ENCODE measurements around the gene UMODL1.

Gene UMODL1

GRCh38 chr21:42041711-42042110 is 29.4 kb upstream of the UMODL1 start:
- DNase-seq (ENCODE audit: low spot score in 2 of 2): no peak
- H3K27me3 Mint-ChIP-seq: no peaks in the 10 kb centered on the region

GRCh38 chr21:42042651-42043050 is 28.5 kb upstream of the UMODL1 start:
- H3K36me3 Mint-ChIP-seq (ENCODE audit: insufficient read depth): no peaks in the 10 kb centered on the region
- H3K4me1 Mint-ChIP-seq: peaks cover 4% of the 10 kb centered on the region
- H3K27me3 Mint-ChIP-seq: no peaks in the 10 kb centered on the region
- no peak for ATAC-seq (replicated peaks; ENCODE audit: extremely low read depth, poor library complexity, severe bottlenecking)
- DNase-seq (ENCODE audit: low spot score in 2 of 2): no peak
- no peak overlapping the region for H3K27ac Mint-ChIP-seq (ENCODE audit: low read depth)
- H3K9me3 Mint-ChIP-seq: no peaks in the 10 kb centered on the region
- H3K4me3 Mint-ChIP-seq: no peak overlapping the region

More at GRCh38 chr21:42041711-42042110, 29.4 kb upstream of the UMODL1 start:
- no peak for ATAC-seq (replicated peaks; ENCODE audit: extremely low read depth, poor library complexity, severe bottlenecking)
- Mint-ChIP-seq H3K4me1 (peaks cover 4% of the 10 kb centered on the region), H3K36me3 (ENCODE audit: insufficient read depth) (no peaks in the 10 kb centered on the region), H3K4me3 (no peak overlapping the region), H3K27ac (ENCODE audit: low read depth) (no peak overlapping the region), H3K9me3 (no peaks in the 10 kb centered on the region)

- H3K4me3 Mint-ChIP-seq: no peak overlapping the region
Observed at GRCh38 chr21:42043201-42043895, 27.8 kb upstream of the UMODL1 start.

GRCh38 chr21:42043961-42044360 is 27.2 kb upstream of the UMODL1 start:
- H3K4me3 Mint-ChIP-seq: no peak overlapping the region
- no peak overlapping the region for H3K27ac Mint-ChIP-seq (ENCODE audit: low read depth)
- no peaks in the 10 kb centered on the region for H3K27me3 Mint-ChIP-seq
- no peaks in the 10 kb centered on the region for H3K36me3 Mint-ChIP-seq (ENCODE audit: insufficient read depth)
- DNase-seq (ENCODE audit: low spot score in 2 of 2): no peak
- no peaks in the 10 kb centered on the region for H3K4me1 Mint-ChIP-seq
- ATAC-seq (replicated peaks; ENCODE audit: extremely low read depth, poor library complexity, severe bottlenecking): no peak
- H3K9me3 Mint-ChIP-seq: no peaks in the 10 kb centered on the region

More at GRCh38 chr21:42043201-42043895, 27.8 kb upstream of the UMODL1 start:
- no peaks in the 10 kb centered on the region for H3K36me3 Mint-ChIP-seq (ENCODE audit: insufficient read depth)
- H3K9me3 Mint-ChIP-seq: no peaks in the 10 kb centered on the region
- ATAC-seq (replicated peaks; ENCODE audit: extremely low read depth, poor library complexity, severe bottlenecking) (no peak), DNase-seq (ENCODE audit: low spot score in 2 of 2) (no peak)
- peaks cover 4% of the 10 kb centered on the region for H3K4me1 Mint-ChIP-seq
- no peaks in the 10 kb centered on the region for H3K27me3 Mint-ChIP-seq
- H3K27ac Mint-ChIP-seq (ENCODE audit: low read depth): no peak overlapping the region

- H3K9me3 Mint-ChIP-seq: no peaks in the 10 kb centered on the region
- H3K27ac Mint-ChIP-seq (ENCODE audit: low read depth): no peak overlapping the region
- H3K36me3 Mint-ChIP-seq (ENCODE audit: insufficient read depth): no peaks in the 10 kb centered on the region
- ATAC-seq (replicated peaks; ENCODE audit: extremely low read depth, poor library complexity, severe bottlenecking) (no peak), DNase-seq (ENCODE audit: low spot score in 2 of 2) (no peak)
- H3K27me3 Mint-ChIP-seq: no peaks in the 10 kb centered on the region
- no peak overlapping the region for H3K4me3 Mint-ChIP-seq
- no peaks in the 10 kb centered on the region for H3K4me1 Mint-ChIP-seq
Observed at GRCh38 chr21:42044871-42045495, 26.1 kb upstream of the UMODL1 start.

- ATAC-seq (replicated peaks; ENCODE audit: extremely low read depth, poor library complexity, severe bottlenecking): no peak
- Mint-ChIP-seq H3K36me3 (ENCODE audit: insufficient read depth) (no peaks in the 10 kb centered on the region), H3K4me3 (no peak overlapping the region), H3K9me3 (no peaks in the 10 kb centered on the region), H3K27ac (ENCODE audit: low read depth) (no peak overlapping the region), H3K4me1 (no peaks in the 10 kb centered on the region), H3K27me3 (no peaks in the 10 kb centered on the region)
- DNase-seq (ENCODE audit: low spot score in 2 of 2): no peak
Observed at GRCh38 chr21:42047821-42048613, 23.1 kb upstream of the UMODL1 start.

- Mint-ChIP-seq H3K9me3 (no peaks in the 10 kb centered on the region), H3K36me3 (ENCODE audit: insufficient read depth) (no peaks in the 10 kb centered on the region), H3K4me1 (no peaks in the 10 kb centered on the region), H3K4me3 (no peak overlapping the region), H3K27ac (ENCODE audit: low read depth) (no peak overlapping the region), H3K27me3 (no peaks in the 10 kb centered on the region)
- no peak for DNase-seq (ENCODE audit: low spot score in 2 of 2)
- no peak for ATAC-seq (replicated peaks; ENCODE audit: extremely low read depth, poor library complexity, severe bottlenecking)
Observed at GRCh38 chr21:42048870-42049577, 22.1 kb upstream of the UMODL1 start.

GRCh38 chr21:42049578-42050430 is 21.3 kb upstream of the UMODL1 start:
- DNase-seq (ENCODE audit: low spot score in 2 of 2): no peak
- no peaks in the 10 kb centered on the region for H3K9me3 Mint-ChIP-seq
- H3K36me3 Mint-ChIP-seq (ENCODE audit: insufficient read depth): no peaks in the 10 kb centered on the region
- ATAC-seq (replicated peaks; ENCODE audit: extremely low read depth, poor library complexity, severe bottlenecking): no peak
- H3K27me3 Mint-ChIP-seq: no peaks in the 10 kb centered on the region
- no peak overlapping the region for H3K27ac Mint-ChIP-seq (ENCODE audit: low read depth)
- H3K4me3 Mint-ChIP-seq: no peak overlapping the region
- no peaks in the 10 kb centered on the region for H3K4me1 Mint-ChIP-seq

- Mint-ChIP-seq H3K9me3 (no peaks in the 10 kb centered on the region), H3K27me3 (no peaks in the 10 kb centered on the region), H3K27ac (ENCODE audit: low read depth) (no peak overlapping the region), H3K4me3 (no peak overlapping the region), H3K4me1 (no peaks in the 10 kb centered on the region), H3K36me3 (ENCODE audit: insufficient read depth) (no peaks in the 10 kb centered on the region)
- no peak for DNase-seq (ENCODE audit: low spot score in 2 of 2)
- ATAC-seq (replicated peaks; ENCODE audit: extremely low read depth, poor library complexity, severe bottlenecking): no peak
Observed at GRCh38 chr21:42051788-42052187, 19.3 kb upstream of the UMODL1 start.

GRCh38 chr21:42055425-42055824 is 15.7 kb upstream of the UMODL1 start:
- Mint-ChIP-seq H3K27me3 (no peaks in the 10 kb centered on the region), H3K4me1 (no peaks in the 10 kb centered on the region)

GRCh38 chr21:42056468-42056867 is 14.6 kb upstream of the UMODL1 start:
- DNase-seq (ENCODE audit: low spot score in 2 of 2): no peak
- Mint-ChIP-seq H3K4me1 (peaks cover 8% of the 10 kb centered on the region), H3K36me3 (ENCODE audit: insufficient read depth) (no peaks in the 10 kb centered on the region), H3K27me3 (no peaks in the 10 kb centered on the region), H3K9me3 (no peaks in the 10 kb centered on the region), H3K27ac (ENCODE audit: low read depth) (no peak overlapping the region), H3K4me3 (no peak overlapping the region)
- ATAC-seq (replicated peaks; ENCODE audit: extremely low read depth, poor library complexity, severe bottlenecking): no peak

More at GRCh38 chr21:42055425-42055824, 15.7 kb upstream of the UMODL1 start:
- H3K27ac Mint-ChIP-seq (ENCODE audit: low read depth): no peak overlapping the region
- DNase-seq (ENCODE audit: low spot score in 2 of 2) (no peak), ATAC-seq (replicated peaks; ENCODE audit: extremely low read depth, poor library complexity, severe bottlenecking) (no peak)
- H3K9me3 Mint-ChIP-seq: no peaks in the 10 kb centered on the region
- H3K4me3 Mint-ChIP-seq: no peak overlapping the region
- no peaks in the 10 kb centered on the region for H3K36me3 Mint-ChIP-seq (ENCODE audit: insufficient read depth)
